ENCODE data around the gene CNNM2. TPM values are rescaled to one million over a fixed set of nuclear protein-coding genes. Genes with fewer than 3 reads are reported as not detected.

CNNM2 gene
- total RNA-seq, 1 experiment from 2014 or later, result 23.5 TPM

GRCh38 chr10:102931643-102932042 is 13.5 kb downstream of the CNNM2 start:
- DNase-seq (ENCODE audit: low spot score) (no peak), ATAC-seq (no peak)
- H3K27me3 Mint-ChIP-seq (ENCODE audit: low read depth), result no peaks in the 10 kb centered on the region
- no peak overlapping the region for H3K27ac Mint-ChIP-seq
- no peak overlapping the region for H3K4me3 Mint-ChIP-seq
- H3K9me3 Mint-ChIP-seq, result peaks cover 4% of the 10 kb centered on the region; the same call in 1 of the 2 replicates
- no peak for TF ChIP-seq ATF6 (CRISPR knock-in tag; IDR thresholded peaks at IDR 0.05)
- TF ChIP-seq ZSCAN18 (CRISPR knock-in tag; IDR thresholded peaks at IDR 0.05), result no peak
- TF ChIP-seq USF1 (CRISPR knock-in tag; IDR thresholded peaks at IDR 0.05), result no peak
- no peak for TF ChIP-seq ATF1 (CRISPR knock-in tag; IDR thresholded peaks at IDR 0.05)
- no peak for TF ChIP-seq SMAD4 (CRISPR knock-in tag; IDR thresholded peaks at IDR 0.05)
- no peak for TF ChIP-seq MLX (CRISPR knock-in tag; IDR thresholded peaks at IDR 0.05)
- TF ChIP-seq USF2 (CRISPR knock-in tag; IDR thresholded peaks at IDR 0.05), result no peak
- TF ChIP-seq NR1H2 (CRISPR knock-in tag; IDR thresholded peaks at IDR 0.05), result no peak
- TF ChIP-seq ARID4B (CRISPR knock-in tag; IDR thresholded peaks at IDR 0.05; ENCODE audit: borderline replicate concordance), result no peak
- TF ChIP-seq ZNF512 (CRISPR knock-in tag; IDR thresholded peaks at IDR 0.05; ENCODE audit: borderline replicate concordance), result no peak
- TF ChIP-seq ZNF263 (CRISPR knock-in tag; IDR thresholded peaks at IDR 0.05; ENCODE audit: low read depth), result no peak
- no peak for TF ChIP-seq ERG (CRISPR knock-in tag; IDR thresholded peaks at IDR 0.05)
- no peak for TF ChIP-seq NR3C1 (CRISPR knock-in tag; conservative IDR thresholded peaks at IDR 0.05; ENCODE audit: low read depth)
- no peak for TF ChIP-seq HMGXB4 (CRISPR knock-in tag; IDR thresholded peaks at IDR 0.05)
- no peak for TF ChIP-seq TP53 (CRISPR knock-in tag; IDR thresholded peaks at IDR 0.05)
- no peak for TF ChIP-seq PREB (CRISPR knock-in tag; IDR thresholded peaks at IDR 0.05; ENCODE audit: borderline replicate concordance)
- TF ChIP-seq IRF1 (CRISPR knock-in tag; IDR thresholded peaks at IDR 0.05), result no peak
- no peak for TF ChIP-seq ZNF396 (CRISPR knock-in tag; IDR thresholded peaks at IDR 0.05; ENCODE audit: borderline replicate concordance)
- ChIA-PET POLR2A (interaction anchor here (0.7 kb wide), 1 partner anchor 1333 kb away, joined by 4 read pairs; no protein-coding TSS in a partner anchor), CTCF (no interaction called here)
- no peaks in the 10 kb centered on the region for H3K4me1 Mint-ChIP-seq
- peaks cover 7% of the 10 kb centered on the region for H3K36me3 Mint-ChIP-seq

Data from WTC11 (cell line).